ENCODE data around the gene P4HA3. TPM values are rescaled to one million over a fixed set of nuclear protein-coding genes. Genes with fewer than 3 reads are reported as not detected.

P4HA3 gene
- total and polyA plus RNA-seq, 9 of the 15 experiments (the other 6 are each of a cell fraction or from before 2014, with no cell fraction given): 0.01 to 0.03 TPM; not detected in 7

- no peak for TF ChIP-seq NCOR1 (IDR thresholded peaks at IDR 0.05)
- TF ChIP-seq CBFA2T3 (IDR thresholded peaks at IDR 0.05): peak; percentile 61; the same call in 1 of the 2 replicates
- TF ChIP-seq MAFK (IDR thresholded peaks at IDR 0.05; ENCODE audit: low read length): peak; percentile 63; the same call in 1 of the 2 replicates
- no peak for TF ChIP-seq DMBX1 (CRISPR knock-in tag; IDR thresholded peaks at IDR 0.05; ENCODE audit: borderline replicate concordance)
- no peak for TF ChIP-seq ZNF324 (CRISPR knock-in tag; IDR thresholded peaks at IDR 0.05)
- TF ChIP-seq CREB1 (IDR thresholded peaks at IDR 0.05): no peak
- TF ChIP-seq CREB1 (CRISPR knock-in tag; IDR thresholded peaks at IDR 0.05): no peak
- no peak for TF ChIP-seq CXXC5 (CRISPR knock-in tag; IDR thresholded peaks at IDR 0.05)
- no peak for TF ChIP-seq CEBPG (CRISPR knock-in tag; IDR thresholded peaks at IDR 0.05)
- TF ChIP-seq CEBPG (tag; conservative IDR thresholded peaks at IDR 0.05 in 1 of 2, IDR thresholded peaks at IDR 0.05 in 1 of 2): no peak
- no peak for TF ChIP-seq SRSF3 (IDR thresholded peaks at IDR 0.05; ENCODE audit: insufficient read depth, low read length)
- no peak for TF ChIP-seq MCM3 (IDR thresholded peaks at IDR 0.05)
- TF ChIP-seq ZNF316 (IDR thresholded peaks at IDR 0.05): peak; percentile 74
- TF ChIP-seq ZBTB5 (IDR thresholded peaks at IDR 0.05): no peak
- no peak for TF ChIP-seq PTTG1 (tag; IDR thresholded peaks at IDR 0.05; ENCODE audit: low read depth)
- TF ChIP-seq SIRT6 (IDR thresholded peaks at IDR 0.05; ENCODE audit: low read depth, low read length): no peak
- TF ChIP-seq BMI1 (IDR thresholded peaks at IDR 0.05; ENCODE audit: low read length): no peak
- peak; percentile 11; the same call in 1 of the 2 replicates for TF ChIP-seq CEBPB (tag; IDR thresholded peaks at IDR 0.05)
- no peak for TF ChIP-seq ZNF785 (CRISPR knock-in tag; IDR thresholded peaks at IDR 0.05)
- TF ChIP-seq DPF2 (IDR thresholded peaks at IDR 0.05): no peak
- TF ChIP-seq TCF3 (CRISPR knock-in tag; IDR thresholded peaks at IDR 0.05): 0 out of 2 replicates have a peak, but pooled peaks have one; percentile 12
- no peak for TF ChIP-seq ZFX (CRISPR knock-in tag; IDR thresholded peaks at IDR 0.05)
- TF ChIP-seq, protein P1, sequence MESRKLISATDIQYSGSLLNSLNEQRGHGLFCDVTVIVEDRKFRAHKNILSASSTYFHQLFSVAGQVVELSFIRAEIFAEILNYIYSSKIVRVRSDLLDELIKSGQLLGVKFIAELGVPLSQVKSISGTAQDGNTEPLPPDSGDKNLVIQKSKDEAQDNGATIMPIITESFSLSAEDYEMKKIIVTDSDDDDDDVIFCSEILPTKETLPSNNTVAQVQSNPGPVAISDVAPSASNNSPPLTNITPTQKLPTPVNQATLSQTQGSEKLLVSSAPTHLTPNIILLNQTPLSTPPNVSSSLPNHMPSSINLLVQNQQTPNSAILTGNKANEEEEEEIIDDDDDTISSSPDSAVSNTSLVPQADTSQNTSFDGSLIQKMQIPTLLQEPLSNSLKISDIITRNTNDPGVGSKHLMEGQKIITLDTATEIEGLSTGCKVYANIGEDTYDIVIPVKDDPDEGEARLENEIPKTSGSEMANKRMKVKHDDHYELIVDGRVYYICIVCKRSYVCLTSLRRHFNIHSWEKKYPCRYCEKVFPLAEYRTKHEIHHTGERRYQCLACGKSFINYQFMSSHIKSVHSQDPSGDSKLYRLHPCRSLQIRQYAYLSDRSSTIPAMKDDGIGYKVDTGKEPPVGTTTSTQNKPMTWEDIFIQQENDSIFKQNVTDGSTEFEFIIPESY (CRISPR knock-in tag; IDR thresholded peaks at IDR 0.05): no peak
- TF ChIP-seq BCL6 (CRISPR knock-in tag; IDR thresholded peaks at IDR 0.05): no peak
- no peak for TF ChIP-seq TRIM28 (IDR thresholded peaks at IDR 0.05)
- TF ChIP-seq, protein P2, sequence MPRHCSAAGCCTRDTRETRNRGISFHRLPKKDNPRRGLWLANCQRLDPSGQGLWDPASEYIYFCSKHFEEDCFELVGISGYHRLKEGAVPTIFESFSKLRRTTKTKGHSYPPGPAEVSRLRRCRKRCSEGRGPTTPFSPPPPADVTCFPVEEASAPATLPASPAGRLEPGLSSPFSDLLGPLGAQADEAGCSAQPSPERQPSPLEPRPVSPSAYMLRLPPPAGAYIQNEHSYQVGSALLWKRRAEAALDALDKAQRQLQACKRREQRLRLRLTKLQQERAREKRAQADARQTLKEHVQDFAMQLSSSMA (CRISPR knock-in tag; IDR thresholded peaks at IDR 0.05): no peak
- TF ChIP-seq RCOR1 (IDR thresholded peaks at IDR 0.05; ENCODE audit: borderline replicate concordance in 1 of 2, low read depth in 2 of 2, low read length in 2 of 2): peak; percentile 54 to 91; a peak in 2 of 4 replicates
- TF ChIP-seq ZNF24 (IDR thresholded peaks at IDR 0.05): peak; percentile 67
- peak; percentile 62; the same call in 1 of the 2 replicates for TF ChIP-seq NFE2L1 (tag; IDR thresholded peaks at IDR 0.05; ENCODE audit: borderline replicate concordance, low read depth)
- no peak for TF ChIP-seq SOX6 (IDR thresholded peaks at IDR 0.05)
- TF ChIP-seq ZNF445 (CRISPR knock-in tag; IDR thresholded peaks at IDR 0.05; ENCODE audit: low read depth): no peak
Measured at GRCh38 chr11:74288161-74288560, 23.3 kb downstream of the P4HA3 start (continued).
